ENCODE results near the gene HOXD8. TPM values are rescaled to one million over a fixed set of nuclear protein-coding genes. Genes with fewer than 3 reads are reported as not detected.

The HOXD8 gene
- total RNA-seq, 1 donor, result 0.45 TPM

GRCh38 chr2:176148751-176149421 lies 19.4 kb downstream of the HOXD8 start:
- DNase-seq (ENCODE audit: low read depth), result no peak
- TF ChIP-seq, protein P1, sequence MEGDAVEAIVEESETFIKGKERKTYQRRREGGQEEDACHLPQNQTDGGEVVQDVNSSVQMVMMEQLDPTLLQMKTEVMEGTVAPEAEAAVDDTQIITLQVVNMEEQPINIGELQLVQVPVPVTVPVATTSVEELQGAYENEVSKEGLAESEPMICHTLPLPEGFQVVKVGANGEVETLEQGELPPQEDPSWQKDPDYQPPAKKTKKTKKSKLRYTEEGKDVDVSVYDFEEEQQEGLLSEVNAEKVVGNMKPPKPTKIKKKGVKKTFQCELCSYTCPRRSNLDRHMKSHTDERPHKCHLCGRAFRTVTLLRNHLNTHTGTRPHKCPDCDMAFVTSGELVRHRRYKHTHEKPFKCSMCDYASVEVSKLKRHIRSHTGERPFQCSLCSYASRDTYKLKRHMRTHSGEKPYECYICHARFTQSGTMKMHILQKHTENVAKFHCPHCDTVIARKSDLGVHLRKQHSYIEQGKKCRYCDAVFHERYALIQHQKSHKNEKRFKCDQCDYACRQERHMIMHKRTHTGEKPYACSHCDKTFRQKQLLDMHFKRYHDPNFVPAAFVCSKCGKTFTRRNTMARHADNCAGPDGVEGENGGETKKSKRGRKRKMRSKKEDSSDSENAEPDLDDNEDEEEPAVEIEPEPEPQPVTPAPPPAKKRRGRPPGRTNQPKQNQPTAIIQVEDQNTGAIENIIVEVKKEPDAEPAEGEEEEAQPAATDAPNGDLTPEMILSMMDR (IDR thresholded peaks at IDR 0.05; ENCODE audit: insufficient read depth, low read length), result no peak
- no peak overlapping the region for H3K4me3 ChIP-seq (ENCODE audit: low read depth, low read length)

GRCh38 chr2:176149481-176149938 lies 20.0 kb downstream of the HOXD8 start:
- TF ChIP-seq, protein P1 (IDR thresholded peaks at IDR 0.05; ENCODE audit: insufficient read depth, low read length), result no peak
- no peak for DNase-seq (ENCODE audit: low read depth)
- H3K4me3 ChIP-seq (ENCODE audit: low read depth, low read length), result no peak overlapping the region

- TF ChIP-seq, protein P1 (IDR thresholded peaks at IDR 0.05; ENCODE audit: insufficient read depth, low read length), result no peak
- no peak for DNase-seq (ENCODE audit: low read depth)
- no peak overlapping the region for H3K4me3 ChIP-seq (ENCODE audit: low read depth, low read length)
Observed at GRCh38 chr2:176149939-176150583, 20.6 kb downstream of the HOXD8 start.

- TF ChIP-seq, protein P1 (IDR thresholded peaks at IDR 0.05; ENCODE audit: insufficient read depth, low read length), result no peak
- H3K4me3 ChIP-seq (ENCODE audit: low read depth, low read length), result no peak overlapping the region
- no peak for DNase-seq (ENCODE audit: low read depth)
Observed at GRCh38 chr2:176150584-176151441, 21.3 kb downstream of the HOXD8 start.

DNA sequence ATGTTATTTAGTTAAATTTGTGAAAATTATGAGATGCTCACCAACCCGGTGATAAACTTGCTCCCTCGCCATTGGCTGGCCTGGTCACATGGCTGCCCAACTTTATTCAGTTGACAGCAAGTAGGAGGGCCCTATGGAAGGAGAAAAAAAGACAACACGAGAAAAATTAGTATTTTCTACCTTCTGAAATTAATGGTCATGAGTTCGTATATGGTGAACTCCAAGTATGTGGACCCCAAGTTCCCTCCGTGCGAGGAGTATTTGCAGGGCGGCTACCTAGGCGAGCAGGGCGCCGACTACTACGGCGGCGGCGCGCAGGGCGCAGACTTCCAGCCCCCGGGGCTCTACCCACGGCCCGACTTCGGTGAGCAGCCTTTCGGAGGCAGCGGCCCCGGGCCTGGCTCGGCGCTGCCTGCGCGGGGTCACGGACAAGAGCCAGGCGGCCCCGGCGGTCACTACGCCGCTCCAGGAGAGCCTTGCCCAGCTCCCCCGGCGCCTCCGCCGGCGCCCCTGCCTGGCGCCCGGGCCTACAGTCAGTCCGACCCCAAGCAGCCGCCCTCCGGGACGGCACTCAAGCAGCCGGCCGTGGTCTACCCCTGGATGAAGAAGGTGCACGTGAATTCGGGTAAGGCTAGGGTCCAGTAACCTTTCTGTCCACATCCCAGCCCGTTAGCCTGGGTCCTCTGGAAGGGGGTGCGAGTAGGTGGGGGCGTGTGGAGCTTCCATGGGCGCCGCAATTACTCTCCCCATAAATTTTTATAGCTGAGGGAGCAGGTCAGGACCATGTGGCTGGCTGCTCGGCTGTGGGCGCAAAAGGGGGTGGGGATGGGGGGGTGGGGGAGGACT lies 22.2 kb downstream of the HOXD8 start, which contains the start of gene HOXD4:
Gene HOXD4 (plus strand): TSS at position 109 of the 846 bp plus-strand sequence. CDS start 84 bp downstream, at position 193.
- TF ChIP-seq, protein P1 (IDR thresholded peaks at IDR 0.05; ENCODE audit: insufficient read depth, low read length), result no peak
- peak within 1 kb of the TSS; percentile 41 for H3K4me3 ChIP-seq (ENCODE audit: low read depth, low read length)
- DNase-seq (ENCODE audit: low read depth), result no peak

All from fibroblast of the aortic adventitia (primary cell).